HEK293 (cell line): Measurements from ENCODE around the gene TSPAN13.

Source experiments
- CTCF ChIA-PET: fragments of 350-600 bp; formaldehyde crosslinking; extraction: SDS; loops from one replicate; lab custom pipeline; 2021; ENCODE audit warnings: antibody characterized with exemption; lab: Yijun Ruan, JAX
- POLR2A ChIA-PET: fragments of 300-600 bp; formaldehyde crosslinking; extraction: SDS; loops from one replicate; lab custom pipeline; 2020; ENCODE audit warnings: antibody characterized with exemption, inconsistent platforms; lab: Yijun Ruan, JAX
- H3K27ac ChIP-seq: fragments of 200-500 bp; sonication (Bioruptor generic); 2 replicates; pipeline ENCODE4 v1.5.1; 2014; ENCODE audit warnings: low read depth, low read length, control low read depth, inconsistent platforms; ENCODE audit errors: extremely low read depth
- H3K36me3 ChIP-seq, 2 experiments: fragments of 200-500 bp in 1 of 2; sonication (Bioruptor generic) in 1 of 2; 1 replicate in 1 of 2; 2 replicates in 1 of 2; pipeline ENCODE4 v1.5.1; 2014 to 2017; ENCODE audit warnings: inconsistent platforms in 2 of 2, low read length in 2 of 2; ENCODE audit not compliant: control insufficient read depth in 2 of 2, insufficient read depth in 1 of 2
- H3K4me1 ChIP-seq: fragments of 200-500 bp; sonication (Bioruptor generic); 2 replicates; pipeline ENCODE4 v1.5.1; 2014; ENCODE audit warnings: mild to moderate bottlenecking, low read length, inconsistent platforms; ENCODE audit not compliant: control insufficient read depth, insufficient read depth
- H3K4me3 ChIP-seq: 2 replicates; pipeline ENCODE4 v1.5.1; 2011; ENCODE audit warnings: low read depth, mild to moderate bottlenecking, control low read depth, low read length, moderate library complexity
- H3K9me3 ChIP-seq: fragments of 200-500 bp; sonication (Bioruptor generic); 2 replicates; pipeline ENCODE4 v1.5.1; 2014; ENCODE audit warnings: low read depth, low read length, inconsistent platforms; ENCODE audit not compliant: control insufficient read depth, insufficient read depth
- BCL11B ChIP-seq: fragments of 450-650 bp; formaldehyde crosslinking; IDR thresholded peaks from 2 replicates; pipeline ENCODE4 v1.5.1; 2016; ENCODE audit warnings: low read depth, missing biosample characterization, missing genetic modification characterization
- HOXC10 ChIP-seq: sonication (generic); formaldehyde crosslinking; IDR thresholded peaks from 2 replicates; pipeline ENCODE4 v1.8.1; 2023; ENCODE audit warnings: mild to moderate bottlenecking, missing genetic modification reagents
- IKZF3 ChIP-seq: fragments of 450-650 bp; IDR thresholded peaks from 2 replicates; pipeline ENCODE4 v1.5.0; 2018; ENCODE audit warnings: missing biosample characterization, mild to moderate bottlenecking, missing genetic modification characterization, moderate library complexity
- KLF16 ChIP-seq: fragments of 450-650 bp; formaldehyde crosslinking; IDR thresholded peaks from 2 replicates; pipeline ENCODE4 v1.5.1; 2017; ENCODE audit warnings: missing biosample characterization, missing genetic modification characterization
- KLF8 ChIP-seq: fragments of 450-650 bp; formaldehyde crosslinking; IDR thresholded peaks from 2 replicates; pipeline ENCODE4 v1.5.1; 2016; ENCODE audit warnings: missing biosample characterization, missing genetic modification characterization
- KLF9 ChIP-seq: fragments of 450-650 bp; formaldehyde crosslinking; IDR thresholded peaks from 2 replicates; pipeline ENCODE4 v1.5.1; 2016; ENCODE audit warnings: missing biosample characterization, missing genetic modification characterization, low read depth
- ZBTB7A ChIP-seq: fragments of 450-650 bp; formaldehyde crosslinking; IDR thresholded peaks from 2 replicates; pipeline ENCODE4 v1.5.1; 2016; ENCODE audit warnings: low read depth, missing biosample characterization, missing genetic modification characterization
- ZFHX2 ChIP-seq: fragments of 450-650 bp; formaldehyde crosslinking; conservative IDR thresholded peaks from 2 replicates; pipeline ENCODE4 v1.5.1; 2016; ENCODE audit warnings: missing biosample characterization, missing genetic modification characterization
- ZNF114 ChIP-seq: fragments of 450-650 bp; formaldehyde crosslinking; IDR thresholded peaks from 2 replicates; pipeline ENCODE4 v1.5.0; 2017; ENCODE audit warnings: missing biosample characterization, missing genetic modification characterization
- ZNF121 ChIP-seq: fragments of 450-650 bp; formaldehyde crosslinking; IDR thresholded peaks from 2 replicates; pipeline ENCODE4 v1.5.1; 2016; ENCODE audit warnings: missing biosample characterization, missing genetic modification characterization
- ZNF133 ChIP-seq: fragments of 450-650 bp; formaldehyde crosslinking; IDR thresholded peaks from 2 replicates; pipeline ENCODE4 v1.5.1; 2016; ENCODE audit warnings: missing biosample characterization, missing genetic modification characterization
- ZNF174 ChIP-seq: fragments of 450-650 bp; formaldehyde crosslinking; IDR thresholded peaks from 2 replicates; pipeline ENCODE4 v1.5.0; 2017; ENCODE audit warnings: missing biosample characterization, mild to moderate bottlenecking, missing genetic modification characterization
- ZNF18 ChIP-seq: fragments of 450-650 bp; formaldehyde crosslinking; IDR thresholded peaks from 2 replicates; pipeline ENCODE4 v1.5.1; 2016; ENCODE audit warnings: missing biosample characterization, missing genetic modification characterization
- ZNF23 ChIP-seq: fragments of 450-650 bp; formaldehyde crosslinking; IDR thresholded peaks from 2 replicates; pipeline ENCODE4 v1.5.1; 2016; ENCODE audit warnings: missing biosample characterization, missing genetic modification characterization, borderline replicate concordance
- ZNF248 ChIP-seq: fragments of 450-650 bp; formaldehyde crosslinking; IDR thresholded peaks from 2 replicates; pipeline ENCODE4 v1.5.1; 2017; ENCODE audit warnings: missing biosample characterization, missing genetic modification characterization
- ZNF391 ChIP-seq: fragments of 450-650 bp; formaldehyde crosslinking; IDR thresholded peaks from 2 replicates; pipeline ENCODE4 v1.5.1; 2016; ENCODE audit warnings: low read depth, missing biosample characterization, missing genetic modification characterization, borderline replicate concordance
- ZNF501 ChIP-seq: fragments of 450-650 bp; formaldehyde crosslinking; IDR thresholded peaks from 2 replicates; pipeline ENCODE4 v1.5.1; 2016; ENCODE audit warnings: missing biosample characterization, missing genetic modification characterization
- ZNF530 ChIP-seq: fragments of 450-650 bp; formaldehyde crosslinking; IDR thresholded peaks from 2 replicates; pipeline ENCODE4 v1.5.1; 2016; ENCODE audit warnings: low read depth, missing biosample characterization, missing genetic modification characterization
- ZNF544 ChIP-seq: fragments of 450-650 bp; formaldehyde crosslinking; IDR thresholded peaks from 2 replicates; pipeline ENCODE4 v1.5.0; 2017; ENCODE audit warnings: missing biosample characterization, missing genetic modification characterization
- ZNF555 ChIP-seq: fragments of 450-650 bp; formaldehyde crosslinking; conservative IDR thresholded peaks from 2 replicates; pipeline ENCODE4 v1.5.1; 2017; ENCODE audit warnings: missing biosample characterization, mild to moderate bottlenecking, missing genetic modification characterization, inconsistent platforms
- ZNF654 ChIP-seq: fragments of 450-650 bp; formaldehyde crosslinking; IDR thresholded peaks from 2 replicates; pipeline ENCODE4 v1.5.1; 2016; ENCODE audit warnings: low read depth, missing biosample characterization, missing genetic modification characterization
- ZNF670 ChIP-seq: fragments of 450-650 bp; formaldehyde crosslinking; IDR thresholded peaks from 2 replicates; pipeline ENCODE4 v1.5.1; 2016; ENCODE audit warnings: missing biosample characterization, missing genetic modification characterization, low read depth
- ZNF701 ChIP-seq: fragments of 450-650 bp; formaldehyde crosslinking; IDR thresholded peaks from 2 replicates; pipeline ENCODE4 v1.5.1; 2016; ENCODE audit warnings: missing biosample characterization, missing genetic modification characterization
- TF ChIP-seq, protein P1 (sequence below): fragments of 450-650 bp; formaldehyde crosslinking; IDR thresholded peaks from 2 replicates; pipeline ENCODE4 v1.5.1; 2017; ENCODE audit warnings: missing biosample characterization, missing genetic modification characterization
- TF ChIP-seq, protein P2 (sequence below): fragments of 450-650 bp; formaldehyde crosslinking; IDR thresholded peaks from 2 replicates; pipeline ENCODE4 v1.5.1; 2016; ENCODE audit warnings: missing biosample characterization, missing genetic modification characterization
- TF ChIP-seq, protein P3 (sequence below): fragments of 450-650 bp; formaldehyde crosslinking; IDR thresholded peaks from 2 replicates; pipeline ENCODE4 v1.5.1; 2016; ENCODE audit warnings: missing biosample characterization, missing genetic modification characterization

TSPAN13 gene

DNA sequence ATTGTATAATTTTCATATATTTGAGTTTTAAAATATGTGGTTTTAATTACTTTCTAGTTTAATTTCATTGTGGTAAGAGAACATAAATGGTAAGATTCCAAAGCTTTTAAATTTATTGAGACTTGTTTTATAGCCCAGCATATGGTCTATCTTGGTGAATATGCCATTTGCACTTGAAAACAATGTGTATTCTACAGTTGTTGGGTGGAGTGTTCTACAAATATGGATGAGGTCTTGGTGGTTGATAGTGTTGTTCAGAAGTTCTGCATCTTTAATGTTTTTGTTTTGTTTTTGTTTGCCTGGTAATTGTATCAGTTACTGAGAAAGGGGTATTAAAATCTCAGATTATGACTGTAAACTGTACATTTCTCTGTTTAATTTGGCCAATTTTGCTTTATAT lies 37.6 kb upstream of the TSPAN13 start:
- Histone ChIP-seq H3K4me1 (no peaks in the 10 kb centered on the region), H3K4me3 (no peak overlapping the region), H3K36me3 (no peaks in the 10 kb centered on the region), H3K27ac (no peak overlapping the region), H3K9me3 (no peaks in the 10 kb centered on the region)
- POLR2A ChIA-PET: no interaction called here
- TF ChIP-seq KLF8 (tag by site-specific recombination): no peak
- no peak for TF ChIP-seq KLF9 (tag by site-specific recombination)
- no peak for TF ChIP-seq ZNF670 (tag by site-specific recombination)
- TF ChIP-seq, protein P1, sequence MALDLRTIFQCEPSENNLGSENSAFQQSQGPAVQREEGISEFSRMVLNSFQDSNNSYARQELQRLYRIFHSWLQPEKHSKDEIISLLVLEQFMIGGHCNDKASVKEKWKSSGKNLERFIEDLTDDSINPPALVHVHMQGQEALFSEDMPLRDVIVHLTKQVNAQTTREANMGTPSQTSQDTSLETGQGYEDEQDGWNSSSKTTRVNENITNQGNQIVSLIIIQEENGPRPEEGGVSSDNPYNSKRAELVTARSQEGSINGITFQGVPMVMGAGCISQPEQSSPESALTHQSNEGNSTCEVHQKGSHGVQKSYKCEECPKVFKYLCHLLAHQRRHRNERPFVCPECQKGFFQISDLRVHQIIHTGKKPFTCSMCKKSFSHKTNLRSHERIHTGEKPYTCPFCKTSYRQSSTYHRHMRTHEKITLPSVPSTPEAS (tag by site-specific recombination): no peak
- TF ChIP-seq ZNF701 (tag by site-specific recombination): no peak
- no peak for TF ChIP-seq IKZF3 (tag by site-specific recombination)
- TF ChIP-seq KLF16: no peak
- no peak for TF ChIP-seq ZNF391 (tag by site-specific recombination)
- no peak for TF ChIP-seq ZNF114
- TF ChIP-seq ZNF248 (tag by site-specific recombination): no peak
- TF ChIP-seq ZNF544 (tag by site-specific recombination): no peak
- TF ChIP-seq ZFHX2 (tag by site-specific recombination): no peak
- TF ChIP-seq BCL11B: no peak
- CTCF ChIA-PET: interaction anchor here (1.1 kb wide), 1 partner anchor 175 kb away, joined by 3 read pairs; no protein-coding TSS in a partner anchor

DNA sequence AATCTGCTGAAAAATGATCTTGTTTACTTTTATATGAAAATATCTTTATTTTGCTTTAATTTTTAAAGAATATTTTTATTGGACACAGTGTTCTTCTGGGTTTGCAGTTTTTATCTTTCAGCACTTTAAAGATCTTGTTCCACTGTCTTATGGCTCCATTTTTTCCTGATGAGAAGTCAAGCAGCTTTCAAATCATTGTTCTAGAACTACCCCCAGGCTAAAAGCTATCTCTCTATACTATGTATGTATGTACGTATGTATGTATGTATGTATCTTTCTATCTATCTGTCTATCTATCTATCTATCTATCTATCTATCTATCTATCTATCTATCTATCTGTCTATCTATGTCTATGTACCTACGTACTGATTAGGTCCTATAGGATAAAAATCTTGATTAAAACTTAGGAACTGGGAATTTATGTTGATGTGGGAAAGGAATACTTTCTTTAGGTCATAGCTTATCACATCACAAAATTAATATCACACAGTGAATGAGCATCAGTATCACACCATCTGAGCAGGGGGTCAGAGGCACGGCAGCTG lies 35.4 kb upstream of the TSPAN13 start:
- ChIA-PET CTCF (no interaction called here), POLR2A (no interaction called here)
- Histone ChIP-seq H3K36me3 (no peaks in the 10 kb centered on the region), H3K4me3 (no peak overlapping the region), H3K4me1 (no peaks in the 10 kb centered on the region), H3K9me3 (no peaks in the 10 kb centered on the region), H3K27ac (no peak overlapping the region)
- TF ChIP-seq ZNF501: no peak
- no peak for TF ChIP-seq ZNF23
- no peak for TF ChIP-seq HOXC10
- TF ChIP-seq ZNF530 (tag by site-specific recombination): no peak
- TF ChIP-seq ZNF174: no peak
- TF ChIP-seq, protein P2, sequence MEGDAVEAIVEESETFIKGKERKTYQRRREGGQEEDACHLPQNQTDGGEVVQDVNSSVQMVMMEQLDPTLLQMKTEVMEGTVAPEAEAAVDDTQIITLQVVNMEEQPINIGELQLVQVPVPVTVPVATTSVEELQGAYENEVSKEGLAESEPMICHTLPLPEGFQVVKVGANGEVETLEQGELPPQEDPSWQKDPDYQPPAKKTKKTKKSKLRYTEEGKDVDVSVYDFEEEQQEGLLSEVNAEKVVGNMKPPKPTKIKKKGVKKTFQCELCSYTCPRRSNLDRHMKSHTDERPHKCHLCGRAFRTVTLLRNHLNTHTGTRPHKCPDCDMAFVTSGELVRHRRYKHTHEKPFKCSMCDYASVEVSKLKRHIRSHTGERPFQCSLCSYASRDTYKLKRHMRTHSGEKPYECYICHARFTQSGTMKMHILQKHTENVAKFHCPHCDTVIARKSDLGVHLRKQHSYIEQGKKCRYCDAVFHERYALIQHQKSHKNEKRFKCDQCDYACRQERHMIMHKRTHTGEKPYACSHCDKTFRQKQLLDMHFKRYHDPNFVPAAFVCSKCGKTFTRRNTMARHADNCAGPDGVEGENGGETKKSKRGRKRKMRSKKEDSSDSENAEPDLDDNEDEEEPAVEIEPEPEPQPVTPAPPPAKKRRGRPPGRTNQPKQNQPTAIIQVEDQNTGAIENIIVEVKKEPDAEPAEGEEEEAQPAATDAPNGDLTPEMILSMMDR (tag by site-specific recombination): no peak
- no peak for TF ChIP-seq ZNF654
- TF ChIP-seq ZNF121: no peak
- TF ChIP-seq, protein P3, sequence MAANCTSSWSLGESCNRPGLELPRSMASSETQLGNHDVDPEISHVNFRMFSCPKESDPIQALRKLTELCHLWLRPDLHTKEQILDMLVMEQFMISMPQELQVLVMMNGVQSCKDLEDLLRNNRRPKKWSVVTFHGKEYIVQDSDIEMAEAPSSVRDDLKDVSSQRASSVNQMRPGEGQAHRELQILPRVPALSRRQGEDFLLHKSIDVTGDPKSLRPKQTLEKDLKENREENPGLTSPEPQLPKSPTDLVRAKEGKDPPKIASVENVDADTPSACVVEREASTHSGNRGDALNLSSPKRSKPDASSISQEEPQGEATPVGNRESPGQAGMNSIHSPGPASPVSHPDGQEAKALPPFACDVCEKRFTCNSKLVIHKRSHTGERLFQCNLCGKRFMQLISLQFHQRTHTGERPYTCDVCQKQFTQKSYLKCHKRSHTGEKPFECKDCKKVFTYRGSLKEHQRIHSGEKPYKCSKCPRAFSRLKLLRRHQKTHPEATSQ (tag by site-specific recombination): no peak
- TF ChIP-seq ZNF133: no peak
- no peak for TF ChIP-seq ZNF555 (tag by site-specific recombination)
- TF ChIP-seq ZNF18 (tag by site-specific recombination): no peak
- TF ChIP-seq ZBTB7A (tag by site-specific recombination): no peak
